Measurements from ENCODE around the gene SRGAP3.

Gene SRGAP3

DNA sequence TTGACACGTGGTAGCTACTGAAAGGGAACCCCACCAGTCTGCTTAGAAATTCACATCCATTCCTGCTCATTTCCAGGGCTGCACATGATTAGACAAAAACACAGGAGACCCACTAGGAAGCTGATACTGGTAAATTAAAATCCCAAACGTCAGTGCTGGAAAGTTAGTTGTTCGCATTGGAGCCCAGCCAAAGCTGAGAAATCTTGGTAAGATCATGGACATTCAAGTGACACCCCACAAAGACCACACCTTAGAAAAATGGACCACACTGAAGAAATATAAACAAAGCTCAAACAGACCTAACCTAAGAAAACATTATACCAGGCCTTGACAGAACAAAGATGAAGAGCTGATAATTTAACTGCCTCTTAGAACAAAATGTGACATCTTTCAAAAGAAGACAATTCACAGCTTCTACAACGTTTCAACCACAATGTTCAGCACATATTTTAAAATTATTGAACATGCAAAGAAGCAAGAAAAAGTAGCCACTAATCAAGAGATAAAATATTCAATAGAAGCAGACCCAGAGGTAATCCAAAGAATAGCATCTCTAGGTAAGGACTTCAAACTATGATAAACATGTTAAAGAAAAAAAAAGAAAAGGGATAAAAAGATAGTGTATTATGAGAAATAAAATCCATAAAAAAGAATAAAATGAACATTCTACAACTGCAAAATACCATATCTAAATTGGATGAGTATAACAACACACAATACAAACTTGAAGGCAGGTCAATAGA is 306.5 kb downstream of the SRGAP3 start:
- no peak for DNase-seq (ENCODE audit: low read depth in 3 of 3, low spot score in 1 of 3)

DNA sequence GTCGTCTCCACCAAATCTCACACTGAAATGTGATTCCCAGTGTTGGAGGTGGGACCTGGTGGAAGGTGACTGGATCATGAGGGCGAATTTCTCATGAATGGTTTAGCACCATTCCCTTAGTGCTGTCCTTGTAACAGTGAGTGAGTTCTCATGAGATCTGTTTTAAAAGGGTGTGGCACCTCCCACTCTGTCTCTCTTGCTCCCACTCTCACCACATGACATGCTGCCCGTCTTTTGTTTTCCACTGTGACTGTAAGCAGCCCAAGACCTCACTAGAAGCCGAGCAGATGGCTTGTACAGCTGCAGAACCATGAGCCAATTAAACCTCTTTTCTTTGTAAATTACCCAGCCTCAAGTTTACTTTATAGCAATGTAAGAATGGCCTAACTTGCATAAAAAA is 307.3 kb downstream of the SRGAP3 start:
- DNase-seq (ENCODE audit: low read depth in 3 of 3, low spot score in 1 of 3), result no peak

DNA sequence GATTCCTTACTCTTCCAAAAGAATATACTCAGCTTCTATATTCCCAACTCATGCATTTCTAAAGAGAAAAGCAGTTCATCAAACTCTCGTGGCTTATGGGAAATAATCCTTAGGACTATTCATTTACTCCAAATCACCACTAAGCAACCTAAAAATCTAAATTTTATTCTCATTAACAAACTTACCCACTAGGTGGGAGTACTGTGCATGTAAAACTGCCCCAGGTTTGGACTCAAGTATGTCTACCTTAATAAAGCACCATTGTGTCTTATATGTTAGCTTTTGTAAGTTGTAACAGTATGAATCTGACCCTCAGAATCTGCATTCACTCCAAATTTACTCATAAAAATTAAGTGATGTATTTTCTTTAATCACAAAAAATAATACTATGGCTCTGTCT is 311.4 kb downstream of the SRGAP3 start:
- DNase-seq (ENCODE audit: low read depth in 3 of 3, low spot score in 1 of 3), result no peak

DNA sequence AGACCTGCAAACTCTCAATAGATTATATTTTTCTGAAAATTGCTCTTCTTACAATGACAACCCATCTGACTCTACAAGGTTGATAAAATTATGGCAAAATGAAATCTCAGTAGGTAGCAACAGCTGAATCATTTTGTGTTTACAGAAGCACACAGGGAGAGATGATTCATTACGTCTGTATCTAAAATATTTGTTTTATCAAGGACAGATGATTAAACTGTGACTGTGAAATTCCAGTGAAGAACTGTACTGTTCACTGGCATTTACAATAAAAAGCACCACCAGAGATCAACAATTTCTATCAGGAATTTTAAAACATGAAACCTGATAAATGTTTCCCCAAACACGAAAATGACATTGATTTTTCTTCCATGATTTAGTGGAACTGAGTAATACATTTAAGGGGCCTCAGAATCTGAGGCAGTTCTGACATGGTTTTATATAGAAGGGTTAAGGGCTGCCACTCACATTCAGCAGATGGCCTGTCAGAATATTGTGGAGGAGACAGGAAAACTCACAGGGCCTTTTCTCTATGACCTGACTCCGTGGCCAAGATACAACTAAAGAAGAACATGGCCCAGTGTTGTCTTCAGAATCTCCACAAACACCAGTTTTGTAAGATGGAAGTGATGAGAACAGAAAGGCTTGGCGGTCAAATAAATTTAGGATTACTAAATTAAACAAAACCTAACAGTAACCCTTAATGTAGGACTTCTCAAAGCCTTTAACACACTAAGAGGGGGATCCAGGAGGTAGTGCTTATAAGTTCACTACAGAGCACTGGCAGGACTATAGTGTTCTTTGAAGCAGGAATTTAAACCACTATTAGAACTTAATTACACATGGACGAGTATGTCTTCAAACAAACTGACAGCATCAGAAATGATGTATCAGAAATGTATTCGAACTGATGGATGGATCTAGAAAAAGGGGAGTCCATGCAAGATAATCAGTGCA is 312.1 kb downstream of the SRGAP3 start:
- DNase-seq (ENCODE audit: low read depth in 3 of 3, low spot score in 1 of 3), result no peak

DNA sequence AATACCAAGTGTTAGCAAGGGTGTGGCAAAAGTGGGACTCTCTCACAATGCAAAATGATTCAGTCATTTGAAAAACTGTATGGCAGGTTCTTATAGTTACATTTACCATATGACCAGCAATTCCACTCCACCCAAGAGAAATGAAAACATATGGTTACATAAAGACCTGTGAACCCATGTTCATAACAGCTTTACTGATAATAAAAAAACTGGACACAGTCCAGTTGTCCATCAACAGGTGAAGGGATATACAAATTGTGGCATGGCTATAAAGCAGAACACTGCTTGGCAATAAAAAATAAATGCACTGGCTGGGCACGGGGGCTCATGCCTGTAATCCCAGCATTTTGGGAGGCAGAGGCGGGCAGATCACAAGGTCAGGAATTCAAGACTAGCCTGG is 316.9 kb downstream of the SRGAP3 start:
- DNase-seq (ENCODE audit: low read depth in 3 of 3, low spot score in 1 of 3), result no peak

DNA sequence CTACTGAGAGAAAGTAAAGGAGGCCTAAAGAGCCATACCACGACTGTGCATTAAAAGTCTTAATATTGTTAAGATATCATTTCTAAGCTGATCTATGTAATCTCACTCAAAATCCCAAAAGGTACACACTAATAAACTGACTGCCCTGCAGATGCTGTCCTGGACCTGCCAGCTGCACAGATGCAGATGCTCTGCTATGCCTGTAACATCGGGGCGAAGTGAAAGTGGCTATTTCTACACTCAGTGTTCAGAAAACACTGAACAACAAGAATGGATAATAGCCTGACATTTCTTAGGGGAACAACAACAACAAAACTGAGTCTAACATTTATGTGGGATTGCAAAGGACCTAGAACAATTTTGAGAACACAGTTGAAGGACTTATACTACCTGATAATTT is 318.1 kb downstream of the SRGAP3 start:
- no peak for DNase-seq (ENCODE audit: low read depth in 3 of 3, low spot score in 1 of 3)

Data from stimulated activated CD4-positive, alpha-beta T cell treated with anti-CD3 and anti-CD28 coated beads, TNF-alpha, amount 100 ng/mL, for 1 hour (primary cell).